Adrenal gland (tissue), 12 donors: ENCODE data around the gene DEFB108B. TPM values are rescaled to one million over a fixed set of nuclear protein-coding genes. Genes with fewer than 3 reads are reported as not detected.
"Not testable (repeated sequence)": the region's sequence is repeated elsewhere in the genome, so short reads cannot be mapped to it uniquely, and the experiment has no call there.

Experiments used
- DNase-seq, 7 donors: peaks; one replicate each; pipeline ENCODE4 v3.0.0-alpha.2; 2019 to 2020
- H3K27ac ChIP-seq, 5 donors: fragments of 200-600 bp; sonication (generic) in 4 of 5; 1 replicate in 3 of 5; 2 replicates in 2 of 5; pipeline versions ENCODE4 v1.5.1 to v1.8.0; 2016 to 2020; ENCODE audit warnings: mild to moderate bottlenecking in 1 of 5
- H3K27me3 ChIP-seq: fragments of 200-600 bp; 2 replicates; pipeline ENCODE4 v1.8.0; 2021
- H3K36me3 ChIP-seq, 2 donors: fragments of 200-600 bp; replicated peaks in 1 of 2; 1 replicate in 1 of 2; 2 replicates in 1 of 2; pipeline versions ENCODE4 v1.5.1 to v1.8.0; 2018 to 2022
- H3K4me1 ChIP-seq, 2 donors: fragments of 200-600 bp; replicated peaks in 1 of 2; 1 replicate in 1 of 2; 2 replicates in 1 of 2; pipeline versions ENCODE4 v1.5.1 to v1.8.0; 2018 to 2021
- H3K4me3 ChIP-seq, 4 donors: fragments of 200-600 bp; sonication (generic) in 3 of 4; one replicate each; pipeline ENCODE4 v1.5.1; 2016 to 2018
- H3K9me3 ChIP-seq, 3 donors: fragments of 200-600 bp; sonication (generic) in 1 of 3; replicated peaks in 1 of 3; 1 replicate in 2 of 3; 2 replicates in 1 of 3; pipeline versions ENCODE4 v1.5.1 to v1.8.0; 2016 to 2021
- CTCF ChIP-seq, 6 experiments: fragments of 450-650 bp in 4 of 6; fragments of 200-600 bp in 2 of 6; sonication (generic) in 1 of 6; IDR thresholded peaks; 1 replicate in 5 of 6; 2 replicates in 1 of 6; pipeline versions ENCODE4 v1.5.1 to v1.8.0; 2016 to 2021; ENCODE audit warnings: antibody characterized with exemption in 6 of 6, mild to moderate bottlenecking in 2 of 6, moderate library complexity in 1 of 6
- POLR2A ChIP-seq, 2 donors: fragments of 450-650 bp; IDR thresholded peaks; one replicate each; pipeline ENCODE4 v1.6.1; 2017; ENCODE audit warnings: antibody characterized with exemption in 2 of 2, mild to moderate bottlenecking in 2 of 2, moderate library complexity in 1 of 2
- WGBS, 4 donors: extraction: QIAGEN DNeasy Blood & Tissue Kit in 2 of 4; methylation state at CpG; one replicate each; pipeline versions ENCODE4 v1.1.5 to v1.1.7; 2013 to 2017; 5-methylcytosine and 5-hydroxymethylcytosine counted together
- intact Hi-C, 2 donors: fragments of 100-400 bp; cut with DNase I; formaldehyde crosslinking; loops; one replicate each; pipeline versions ENCODE4 v1.14.1 to v1.15.0; 2022 to 2023
- polyA plus RNA-seq, 3 donors: library from polyadenylated mRNA; stranded (reverse); fragments of 200-250 nt in 2 of 3; fragments of 350-450 nt in 1 of 3; fragmentation: Illumina TruSeq in 1 of 3; extraction: RNeasy Lipid Tissue Mini Kit (QIAGEN cat#74804) in 1 of 3; gene quantifications; one replicate each; pipeline ENCODE4 v1.2.3, GENCODE V29; 2013 to 2014
- total RNA-seq, 9 donors: library from RNA; depleted of rRNA in 4 of 9; stranded (reverse); fragments of >200 nt in 4 of 9; fragments of 120-200 nt in 1 of 9; fragmentation: NEBNext Ultra II Directional in 1 of 9; extraction: Animal tissue kit (Norgen Biotek cat#: 25700) in 1 of 9; gene quantifications; one replicate each; pipeline versions ENCODE4 v1.1.0 to v1.2.4, GENCODE V29; 2013 to 2023
- donor health status: healthy with polysubstance abuse.
- donor health status: Bipolar disorder and iron deficiency.
- donor health status: DM: yes; HTN: yes; CAD: no.
- donor health status: DM: no; HTN: no; CAD: no.
- donor health status: DM: no; HTN: no; CAD: no.
- donor health status: DM: yes; HTN: yes; CAD: no.

DEFB108B gene
- total and polyA plus RNA-seq, 12 donors = not detected

GRCh38 chr11:71829686-71830085 lies 3.3 kb upstream of the DEFB108B start:
- H3K36me3 ChIP-seq, H3K27me3 ChIP-seq, H3K4me1 ChIP-seq, H3K4me3 ChIP-seq, H3K9me3 ChIP-seq, DNase-seq, intact Hi-C loops, H3K27ac ChIP-seq: not testable (repeated sequence)
- WGBS, 4 donors = 75 to 86% (median 83%) methylated on average over 3 of the region's 3 CpGs

- H3K4me1 ChIP-seq, H3K27me3 ChIP-seq, H3K4me3 ChIP-seq, DNase-seq, H3K36me3 ChIP-seq, H3K27ac ChIP-seq, intact Hi-C loops, H3K9me3 ChIP-seq: not testable (repeated sequence)
- WGBS, 4 donors = 90 to 96% (median 92%) methylated on average over 5 to 6 of the region's 6 CpGs
These were observed 9.7 kb downstream of the DEFB108B start for GRCh38 chr11:71842720-71843119.

GRCh38 chr11:71843355-71843754 lies 10.4 kb downstream of the DEFB108B start:
- intact Hi-C loops = not testable (repeated sequence)
- WGBS, 4 donors = 87 to 100% (median 94%) methylated on average over 3 to 4 of the region's 4 CpGs

GRCh38 chr11:71843858-71844257 lies 10.9 kb downstream of the DEFB108B start:
- Histone ChIP-seq H3K4me1 (no peaks in the 10 kb centered on the region), H3K9me3 (no peaks in the 10 kb centered on the region), H3K4me3 (no peak overlapping the region), H3K36me3 (no peaks in the 10 kb centered on the region), H3K27me3 (no peaks in the 10 kb centered on the region), H3K27ac (no peak overlapping the region)
- no peak for DNase-seq
- WGBS, 4 donors = 72 to 82% (median 77%) methylated on average over 5 to 15 of the region's 15 CpGs
- intact Hi-C loops = no loop called here
- TF ChIP-seq POLR2A (IDR thresholded peaks at IDR 0.05) = no peak
- no peak for TF ChIP-seq CTCF (IDR thresholded peaks at IDR 0.05)

More at GRCh38 chr11:71843355-71843754, 10.4 kb downstream of the DEFB108B start:
- not testable (repeated sequence) for H3K4me1 ChIP-seq, H3K27me3 ChIP-seq, H3K36me3 ChIP-seq, DNase-seq, H3K4me3 ChIP-seq, H3K9me3 ChIP-seq, H3K27ac ChIP-seq

- intact Hi-C loops, H3K4me3 ChIP-seq, H3K9me3 ChIP-seq, H3K36me3 ChIP-seq, H3K4me1 ChIP-seq, H3K27ac ChIP-seq, H3K27me3 ChIP-seq, DNase-seq: not testable (repeated sequence)
- WGBS, 4 donors = 89 to 94% (median 92%) methylated on average over 2 of the region's 2 CpGs
These were observed 20.9 kb downstream of the DEFB108B start for GRCh38 chr11:71853895-71854294.

- H3K36me3 ChIP-seq, H3K9me3 ChIP-seq, H3K27ac ChIP-seq, intact Hi-C loops, DNase-seq, H3K27me3 ChIP-seq, H3K4me3 ChIP-seq, H3K4me1 ChIP-seq: not testable (repeated sequence)
- WGBS, 4 donors = 41 to 52% (median 48%) methylated on average over 2 of the region's 2 CpGs
These were observed 22.9 kb downstream of the DEFB108B start for GRCh38 chr11:71855880-71856279.

- WGBS, 4 donors = 95 to 97% (median 96%) methylated on average over 3 of the region's 3 CpGs
- H3K36me3 ChIP-seq, intact Hi-C loops, H3K9me3 ChIP-seq, H3K27me3 ChIP-seq, H3K4me1 ChIP-seq, H3K4me3 ChIP-seq, H3K27ac ChIP-seq, DNase-seq: not testable (repeated sequence)
These were observed 27.8 kb downstream of the DEFB108B start for GRCh38 chr11:71860835-71861234.
